ENCODE data around the gene CABCOCO1. TPM values are rescaled to one million over a fixed set of nuclear protein-coding genes. Genes with fewer than 3 reads are reported as not detected.

CABCOCO1 gene
- polyA plus RNA-seq, 1 donor (not counting 4 experiments of a cell fraction or from before 2014, with no cell fraction given), result 0.17 TPM

DNA sequence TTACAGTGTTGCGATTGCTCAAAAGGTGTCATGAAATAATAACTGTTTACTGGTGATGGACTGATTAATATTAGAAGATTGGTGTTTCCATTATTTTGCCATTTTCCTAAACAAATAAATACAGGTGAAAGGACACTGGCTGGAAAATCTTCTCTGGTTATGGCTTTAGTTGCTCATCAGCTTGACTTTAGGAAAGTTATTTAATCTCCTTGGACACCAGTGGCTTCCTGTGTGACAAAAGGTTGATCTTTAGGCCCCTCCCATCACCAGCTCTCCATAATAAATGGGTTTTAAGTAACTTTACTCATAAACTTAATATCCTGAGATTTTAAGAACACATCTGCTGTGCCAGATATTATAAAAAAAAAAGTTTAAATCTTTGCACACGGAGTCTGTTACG is 737 bp downstream of the CABCOCO1 start:
- no peak for TF ChIP-seq EZH2 (IDR thresholded peaks at IDR 0.05; ENCODE audit: low read length)
- TF ChIP-seq, protein P1, sequence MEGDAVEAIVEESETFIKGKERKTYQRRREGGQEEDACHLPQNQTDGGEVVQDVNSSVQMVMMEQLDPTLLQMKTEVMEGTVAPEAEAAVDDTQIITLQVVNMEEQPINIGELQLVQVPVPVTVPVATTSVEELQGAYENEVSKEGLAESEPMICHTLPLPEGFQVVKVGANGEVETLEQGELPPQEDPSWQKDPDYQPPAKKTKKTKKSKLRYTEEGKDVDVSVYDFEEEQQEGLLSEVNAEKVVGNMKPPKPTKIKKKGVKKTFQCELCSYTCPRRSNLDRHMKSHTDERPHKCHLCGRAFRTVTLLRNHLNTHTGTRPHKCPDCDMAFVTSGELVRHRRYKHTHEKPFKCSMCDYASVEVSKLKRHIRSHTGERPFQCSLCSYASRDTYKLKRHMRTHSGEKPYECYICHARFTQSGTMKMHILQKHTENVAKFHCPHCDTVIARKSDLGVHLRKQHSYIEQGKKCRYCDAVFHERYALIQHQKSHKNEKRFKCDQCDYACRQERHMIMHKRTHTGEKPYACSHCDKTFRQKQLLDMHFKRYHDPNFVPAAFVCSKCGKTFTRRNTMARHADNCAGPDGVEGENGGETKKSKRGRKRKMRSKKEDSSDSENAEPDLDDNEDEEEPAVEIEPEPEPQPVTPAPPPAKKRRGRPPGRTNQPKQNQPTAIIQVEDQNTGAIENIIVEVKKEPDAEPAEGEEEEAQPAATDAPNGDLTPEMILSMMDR (optimal IDR thresholded peaks at IDR 0.05 in 1 of 3, IDR thresholded peaks at IDR 0.05 in 1 of 3, conservative IDR thresholded peaks at IDR 0.05 in 1 of 3; ENCODE audit: extremely low read depth in 1 of 3, insufficient read depth in 2 of 3, low read length in 3 of 3), result no peak
- H3K9ac ChIP-seq (ENCODE audit: control insufficient read depth, extremely low read depth, insufficient read depth, low read length), result no peak overlapping the region
- FAIRE-seq (no peak), DNase-seq (ENCODE audit: low read depth, low spot score) (no peak)
- no peaks in the 10 kb centered on the region for H3K4me1 ChIP-seq (ENCODE audit: control insufficient read depth, extremely low read depth, insufficient read depth, low read length)
- no peaks in the 10 kb centered on the region for H3K79me2 ChIP-seq (ENCODE audit: control insufficient read depth, insufficient read depth, low read length)
- H3K4me2 ChIP-seq (ENCODE audit: control insufficient read depth, extremely low read depth, insufficient read depth, low read depth, low read length), result peak overlapping the region; percentile 79
- H3K4me3 ChIP-seq (ENCODE audit: control insufficient read depth in 2 of 3, extremely low read depth in 1 of 3, insufficient read depth in 2 of 3, low read depth in 1 of 3, low read length in 3 of 3), result peak overlapping the region in 1 of 3 experiments; percentile 61
- no peaks in the 10 kb centered on the region for H3K9me3 ChIP-seq (ENCODE audit: control insufficient read depth, low read depth, low read length)
- no peaks in the 10 kb centered on the region for H3K9me1 ChIP-seq (ENCODE audit: control insufficient read depth, extremely low read depth, insufficient read depth, low read length)
- dilution Hi-C loops (cut with MboI; ENCODE audit: extremely low pct_ligation_motif_present, low sequenced_read_pairs), result no loop called here
- no peaks in the 10 kb centered on the region for H3K27me3 ChIP-seq (ENCODE audit: control insufficient read depth, extremely low read depth, insufficient read depth, low read length)
- H3K36me3 ChIP-seq (ENCODE audit: control insufficient read depth in 2 of 2, extremely low read depth in 1 of 2, insufficient read depth in 2 of 2, low read length in 2 of 2), result no peaks in the 10 kb centered on the region
- no peak overlapping the region for H2AFZ ChIP-seq (ENCODE audit: control insufficient read depth, low read length)
- no peaks in the 10 kb centered on the region for H4K20me1 ChIP-seq (ENCODE audit: control insufficient read depth, extremely low read depth, insufficient read depth, low read length)
- no peak overlapping the region for H3K27ac ChIP-seq (ENCODE audit: control insufficient read depth, insufficient read depth, low read length)

DNA sequence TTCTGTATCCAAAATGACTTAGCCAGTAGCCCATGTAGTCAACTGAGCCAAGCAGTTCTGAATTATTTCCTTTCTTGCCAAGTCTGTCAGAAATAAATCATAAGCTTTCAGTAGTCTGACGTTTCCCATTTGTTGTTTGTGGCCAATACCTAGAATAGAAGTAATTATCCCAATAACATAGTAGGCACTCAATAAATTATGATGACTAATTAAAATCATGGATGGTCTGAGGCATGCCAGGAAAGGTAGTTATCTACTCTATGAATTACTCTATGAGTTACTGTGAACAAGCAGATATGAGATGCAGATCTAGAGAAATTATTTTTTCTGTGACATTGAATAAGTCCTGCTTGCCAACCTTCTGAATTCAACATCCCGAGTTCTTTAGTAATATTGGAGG is 2.3 kb downstream of the CABCOCO1 start:
- no peak for TF ChIP-seq EZH2 (IDR thresholded peaks at IDR 0.05; ENCODE audit: low read length)
- TF ChIP-seq, protein P1 (optimal IDR thresholded peaks at IDR 0.05 in 1 of 3, IDR thresholded peaks at IDR 0.05 in 1 of 3, conservative IDR thresholded peaks at IDR 0.05 in 1 of 3; ENCODE audit: extremely low read depth in 1 of 3, insufficient read depth in 2 of 3, low read length in 3 of 3), result no peak
- Histone ChIP-seq H3K9me3 (ENCODE audit: control insufficient read depth, low read depth, low read length) (no peaks in the 10 kb centered on the region), H3K9ac (ENCODE audit: control insufficient read depth, extremely low read depth, insufficient read depth, low read length) (no peak overlapping the region), H3K27me3 (ENCODE audit: control insufficient read depth, extremely low read depth, insufficient read depth, low read length) (no peaks in the 10 kb centered on the region), H3K4me3 (ENCODE audit: control insufficient read depth in 2 of 3, extremely low read depth in 1 of 3, insufficient read depth in 2 of 3, low read depth in 1 of 3, low read length in 3 of 3) (no peak overlapping the region), H3K4me1 (ENCODE audit: control insufficient read depth, extremely low read depth, insufficient read depth, low read length) (no peaks in the 10 kb centered on the region), H3K9me1 (ENCODE audit: control insufficient read depth, extremely low read depth, insufficient read depth, low read length) (no peaks in the 10 kb centered on the region), H3K4me2 (ENCODE audit: control insufficient read depth, extremely low read depth, insufficient read depth, low read depth, low read length) (no peak overlapping the region), H3K36me3 (ENCODE audit: control insufficient read depth in 2 of 2, extremely low read depth in 1 of 2, insufficient read depth in 2 of 2, low read length in 2 of 2) (no peaks in the 10 kb centered on the region), H4K20me1 (ENCODE audit: control insufficient read depth, extremely low read depth, insufficient read depth, low read length) (no peaks in the 10 kb centered on the region), H2AFZ (ENCODE audit: control insufficient read depth, low read length) (no peak overlapping the region), H3K79me2 (ENCODE audit: control insufficient read depth, insufficient read depth, low read length) (no peaks in the 10 kb centered on the region), H3K27ac (ENCODE audit: control insufficient read depth, insufficient read depth, low read length) (no peak overlapping the region)
- DNase-seq (ENCODE audit: low read depth, low spot score), result no peak
- FAIRE-seq, result no peak
- dilution Hi-C loops (cut with MboI; ENCODE audit: extremely low pct_ligation_motif_present, low sequenced_read_pairs), result no loop called here
